K562 (cell line): ENCODE data around the gene TRAPPC2L. TPM values are rescaled to one million over a fixed set of nuclear protein-coding genes. Genes with fewer than 3 reads are reported as not detected.
A peak's percentile ranks its signal among the peaks of the same experiment; 100 is the strongest.

Source experiments
- ARNT ChIP-seq, 2 experiments: fragments of 450-650 bp; IDR thresholded peaks; 2 replicates each; pipeline ENCODE4 v1.6.1; 2016; ENCODE audit warnings: mild to moderate bottlenecking in 1 of 2
- CBX1 ChIP-seq: sonication (generic); IDR thresholded peaks from 2 replicates; pipeline ENCODE4 v1.6.1; 2016; ENCODE audit warnings: antibody characterized with exemption, low read depth, mild to moderate bottlenecking
- CEBPB ChIP-seq: fragments of 450-650 bp; IDR thresholded peaks from 2 replicates; pipeline ENCODE4 v1.6.1; 2016; ENCODE audit warnings: missing genetic modification characterization, missing compliant biosample characterization
- CHD2 ChIP-seq: IDR thresholded peaks from 2 replicates; pipeline ENCODE4 v1.6.1; 2011; ENCODE audit warnings: low read depth, low read length
- FIP1L1 ChIP-seq: fragments of 200-400 bp; formaldehyde crosslinking; IDR thresholded peaks from 2 replicates; pipeline ENCODE4 v1.6.1; 2018; ENCODE audit warnings: mild to moderate bottlenecking, low read depth, low read length; ENCODE audit not compliant: poor library complexity, severe bottlenecking
- FOS ChIP-seq: IDR thresholded peaks from 3 replicates; pipeline ENCODE4 v1.6.1; 2011; ENCODE audit not compliant: insufficient read length; ENCODE audit errors: extremely low read depth
- KLF1 ChIP-seq: fragments of 450-650 bp; IDR thresholded peaks from 2 replicates; pipeline ENCODE4 v1.6.1; 2016; ENCODE audit warnings: missing genetic modification characterization, missing compliant biosample characterization
- MAFG ChIP-seq: fragments of 450-650 bp; conservative IDR thresholded peaks from 2 replicates; pipeline ENCODE4 v1.6.1; 2016; ENCODE audit warnings: missing genetic modification characterization, missing compliant biosample characterization
- MYNN ChIP-seq, 2 experiments: sonication (generic); formaldehyde crosslinking in 1 of 2; IDR thresholded peaks; 2 replicates each; pipeline versions ENCODE4 v1.5.0 to v1.6.1; 2016 to 2020; ENCODE audit warnings: antibody characterized with exemption in 1 of 2, missing genetic modification reagents in 1 of 2
- NUFIP1 ChIP-seq: fragments of 450-650 bp; IDR thresholded peaks from 2 replicates; pipeline ENCODE4 v1.6.1; 2018; ENCODE audit not compliant: partially characterized antibody
- POLR2G ChIP-seq: fragments of 200-400 bp; formaldehyde crosslinking; IDR thresholded peaks from 2 replicates; pipeline ENCODE4 v1.6.1; 2017; ENCODE audit warnings: low read depth, mild to moderate bottlenecking, antibody characterized with exemption, low read length, moderate library complexity
- POLR2H ChIP-seq: IDR thresholded peaks from 2 replicates; pipeline ENCODE4 v1.6.1; 2016; ENCODE audit warnings: missing genetic modification characterization, low read depth, mild to moderate bottlenecking, control low read depth, missing compliant biosample characterization, moderate library complexity
- ZNF316 ChIP-seq: fragments of 450-650 bp; IDR thresholded peaks from 2 replicates; pipeline ENCODE4 v1.6.1; 2016
- polyA plus RNA-seq, 8 experiments: library from polyadenylated mRNA; depleted of rRNA in 4 of 8; stranded (reverse) in 5 of 8; unstranded in 3 of 8; fragments of >200 nt; fragmentation: Nextera tagmentation in 2 of 8; fragmentation: Illumina TruSeq in 1 of 8; extraction: Ambion mirVana in 2 of 8; extraction: Trizol in 1 of 8; gene quantifications; 2 replicates each; pipeline versions ENCODE4 v1.2.1 to v1.2.3, GENCODE V29; 2011 to 2014; ENCODE audit warnings: inconsistent platforms in 1 of 8, missing spikeins in 1 of 8
- total RNA-seq, 7 experiments: library from RNA; depleted of rRNA in 6 of 7; stranded (reverse); fragments of >200 nt in 6 of 7; fragmentation: Illumina TruSeq in 2 of 7; extraction: Trizol in 2 of 7; gene quantifications; 2 replicates each; pipeline versions ENCODE4 v1.2.1 to v1.2.3, GENCODE V29; 2011 to 2021; ENCODE audit warnings: low replicate concordance in 1 of 7
- TF ChIP-seq, protein P1 (sequence below), 2 experiments: IDR thresholded peaks; 2 replicates each; pipeline ENCODE4 v1.6.1; 2011; ENCODE audit warnings: borderline replicate concordance in 1 of 2, control low read depth in 1 of 2, low read depth in 1 of 2, low read length in 1 of 2, mild to moderate bottlenecking in 1 of 2, mixed read lengths in 1 of 2, moderate library complexity in 1 of 2; ENCODE audit not compliant: insufficient read depth in 1 of 2, insufficient read length in 1 of 2, poor library complexity in 1 of 2, severe bottlenecking in 1 of 2; ENCODE audit errors: extremely low read depth in 1 of 2
- TF ChIP-seq, protein P2 (sequence below), 2 experiments: fragments of 250-450 bp in 1 of 2; fragments of 450-650 bp in 1 of 2; sonication (Bioruptor Pico) in 1 of 2; IDR thresholded peaks; 2 replicates each; pipeline versions ENCODE4 v1.6.1 to v1.8.0; 2016 to 2021; ENCODE audit warnings: mild to moderate bottlenecking in 2 of 2, moderate library complexity in 2 of 2, missing compliant biosample characterization in 1 of 2, missing genetic modification characterization in 1 of 2
- TF ChIP-seq, protein P3 (sequence below): IDR thresholded peaks from 2 replicates; pipeline ENCODE4 v1.6.1; 2014; ENCODE audit warnings: antibody characterized with exemption
- TF ChIP-seq, protein P4 (sequence below): sonication (generic); IDR thresholded peaks from 2 replicates; pipeline ENCODE4 v1.6.1; 2016
- TF ChIP-seq, protein P5 (sequence below): fragments of 200-800 bp; sonication (Bioruptor generic); IDR thresholded peaks from 2 replicates; pipeline ENCODE4 v1.6.1; 2016; ENCODE audit warnings: missing genetic modification characterization, missing compliant biosample characterization

Gene TRAPPC2L
- total and polyA plus RNA-seq, 9 of the 15 experiments (the other 6 are each of a cell fraction or from before 2014, with no cell fraction given), result 60.4 to 398 (median 97.5) TPM

DNA sequence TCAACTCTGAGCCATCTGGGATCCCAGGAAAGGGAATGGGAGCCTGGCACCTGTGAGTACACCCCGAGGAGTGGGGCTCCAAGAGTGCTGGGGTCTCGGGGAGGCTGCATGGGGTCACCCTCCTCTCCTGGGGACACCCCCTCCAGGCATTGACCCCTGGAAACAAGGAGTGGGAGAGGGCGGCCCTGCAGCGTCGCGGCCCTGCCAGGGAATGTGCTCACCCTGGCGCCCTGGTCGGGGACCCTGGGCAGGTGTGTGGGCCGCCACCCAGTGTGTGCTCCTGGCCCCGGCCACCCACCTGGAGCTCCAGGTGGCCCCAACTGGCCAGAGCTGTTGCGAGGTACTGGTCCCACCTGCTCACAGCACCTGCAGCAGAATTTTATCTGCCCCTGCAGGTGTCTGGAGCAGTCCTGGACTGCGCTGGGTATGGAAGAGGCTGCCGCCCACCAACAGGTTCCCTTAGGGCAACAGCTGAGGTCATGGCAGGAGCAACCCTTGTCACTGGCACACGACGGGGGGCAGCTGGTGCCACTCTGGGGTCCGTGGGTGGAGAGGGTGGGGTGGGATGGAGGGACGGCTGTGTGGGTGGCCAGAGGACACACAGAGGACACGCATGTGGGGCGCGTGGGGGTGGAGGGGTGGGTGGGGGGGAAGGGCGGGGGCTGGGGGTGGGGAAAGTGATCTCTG, 14.9 kb downstream of the TRAPPC2L start (continued):
- TF ChIP-seq, protein P1, sequence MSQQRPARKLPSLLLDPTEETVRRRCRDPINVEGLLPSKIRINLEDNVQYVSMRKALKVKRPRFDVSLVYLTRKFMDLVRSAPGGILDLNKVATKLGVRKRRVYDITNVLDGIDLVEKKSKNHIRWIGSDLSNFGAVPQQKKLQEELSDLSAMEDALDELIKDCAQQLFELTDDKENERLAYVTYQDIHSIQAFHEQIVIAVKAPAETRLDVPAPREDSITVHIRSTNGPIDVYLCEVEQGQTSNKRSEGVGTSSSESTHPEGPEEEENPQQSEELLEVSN (IDR thresholded peaks at IDR 0.05; ENCODE audit: borderline replicate concordance in 1 of 2, extremely low read depth in 1 of 2, insufficient read depth in 1 of 2, insufficient read length in 1 of 2, low read depth in 1 of 2, low read length in 1 of 2, poor library complexity in 1 of 2, severe bottlenecking in 1 of 2), result no peak
- TF ChIP-seq FOS (no peak), NUFIP1 (no peak), ARNT (IDR thresholded peaks at IDR 0.05) (no peak), FIP1L1 (peak; percentile 21), POLR2H (tag) (no peak), POLR2G (peak; percentile 87), KLF1 (tag) (no peak), CHD2 (no peak), CBX1 (no peak), ZNF316 (no peak), MAFG (tag) (no peak), CEBPB (tag) (no peak), MYNN (IDR thresholded peaks at IDR 0.05) (no peak), MYNN (CRISPR knock-in tag; IDR thresholded peaks at IDR 0.05) (no peak)
- TF ChIP-seq, protein P2, sequence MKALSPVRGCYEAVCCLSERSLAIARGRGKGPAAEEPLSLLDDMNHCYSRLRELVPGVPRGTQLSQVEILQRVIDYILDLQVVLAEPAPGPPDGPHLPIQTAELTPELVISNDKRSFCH (CRISPR knock-in tag; IDR thresholded peaks at IDR 0.05), result no peak
- TF ChIP-seq, protein P2 (tag; IDR thresholded peaks at IDR 0.05), result no peak
- TF ChIP-seq, protein P3, sequence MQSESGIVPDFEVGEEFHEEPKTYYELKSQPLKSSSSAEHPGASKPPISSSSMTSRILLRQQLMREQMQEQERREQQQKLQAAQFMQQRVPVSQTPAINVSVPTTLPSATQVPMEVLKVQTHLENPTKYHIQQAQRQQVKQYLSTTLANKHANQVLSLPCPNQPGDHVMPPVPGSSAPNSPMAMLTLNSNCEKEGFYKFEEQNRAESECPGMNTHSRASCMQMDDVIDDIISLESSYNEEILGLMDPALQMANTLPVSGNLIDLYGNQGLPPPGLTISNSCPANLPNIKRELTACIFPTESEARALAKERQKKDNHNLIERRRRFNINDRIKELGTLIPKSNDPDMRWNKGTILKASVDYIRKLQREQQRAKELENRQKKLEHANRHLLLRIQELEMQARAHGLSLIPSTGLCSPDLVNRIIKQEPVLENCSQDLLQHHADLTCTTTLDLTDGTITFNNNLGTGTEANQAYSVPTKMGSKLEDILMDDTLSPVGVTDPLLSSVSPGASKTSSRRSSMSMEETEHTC, result no peak
- TF ChIP-seq, protein P4, sequence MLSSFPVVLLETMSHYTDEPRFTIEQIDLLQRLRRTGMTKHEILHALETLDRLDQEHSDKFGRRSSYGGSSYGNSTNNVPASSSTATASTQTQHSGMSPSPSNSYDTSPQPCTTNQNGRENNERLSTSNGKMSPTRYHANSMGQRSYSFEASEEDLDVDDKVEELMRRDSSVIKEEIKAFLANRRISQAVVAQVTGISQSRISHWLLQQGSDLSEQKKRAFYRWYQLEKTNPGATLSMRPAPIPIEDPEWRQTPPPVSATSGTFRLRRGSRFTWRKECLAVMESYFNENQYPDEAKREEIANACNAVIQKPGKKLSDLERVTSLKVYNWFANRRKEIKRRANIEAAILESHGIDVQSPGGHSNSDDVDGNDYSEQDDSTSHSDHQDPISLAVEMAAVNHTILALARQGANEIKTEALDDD, result no peak
- TF ChIP-seq, protein P5, sequence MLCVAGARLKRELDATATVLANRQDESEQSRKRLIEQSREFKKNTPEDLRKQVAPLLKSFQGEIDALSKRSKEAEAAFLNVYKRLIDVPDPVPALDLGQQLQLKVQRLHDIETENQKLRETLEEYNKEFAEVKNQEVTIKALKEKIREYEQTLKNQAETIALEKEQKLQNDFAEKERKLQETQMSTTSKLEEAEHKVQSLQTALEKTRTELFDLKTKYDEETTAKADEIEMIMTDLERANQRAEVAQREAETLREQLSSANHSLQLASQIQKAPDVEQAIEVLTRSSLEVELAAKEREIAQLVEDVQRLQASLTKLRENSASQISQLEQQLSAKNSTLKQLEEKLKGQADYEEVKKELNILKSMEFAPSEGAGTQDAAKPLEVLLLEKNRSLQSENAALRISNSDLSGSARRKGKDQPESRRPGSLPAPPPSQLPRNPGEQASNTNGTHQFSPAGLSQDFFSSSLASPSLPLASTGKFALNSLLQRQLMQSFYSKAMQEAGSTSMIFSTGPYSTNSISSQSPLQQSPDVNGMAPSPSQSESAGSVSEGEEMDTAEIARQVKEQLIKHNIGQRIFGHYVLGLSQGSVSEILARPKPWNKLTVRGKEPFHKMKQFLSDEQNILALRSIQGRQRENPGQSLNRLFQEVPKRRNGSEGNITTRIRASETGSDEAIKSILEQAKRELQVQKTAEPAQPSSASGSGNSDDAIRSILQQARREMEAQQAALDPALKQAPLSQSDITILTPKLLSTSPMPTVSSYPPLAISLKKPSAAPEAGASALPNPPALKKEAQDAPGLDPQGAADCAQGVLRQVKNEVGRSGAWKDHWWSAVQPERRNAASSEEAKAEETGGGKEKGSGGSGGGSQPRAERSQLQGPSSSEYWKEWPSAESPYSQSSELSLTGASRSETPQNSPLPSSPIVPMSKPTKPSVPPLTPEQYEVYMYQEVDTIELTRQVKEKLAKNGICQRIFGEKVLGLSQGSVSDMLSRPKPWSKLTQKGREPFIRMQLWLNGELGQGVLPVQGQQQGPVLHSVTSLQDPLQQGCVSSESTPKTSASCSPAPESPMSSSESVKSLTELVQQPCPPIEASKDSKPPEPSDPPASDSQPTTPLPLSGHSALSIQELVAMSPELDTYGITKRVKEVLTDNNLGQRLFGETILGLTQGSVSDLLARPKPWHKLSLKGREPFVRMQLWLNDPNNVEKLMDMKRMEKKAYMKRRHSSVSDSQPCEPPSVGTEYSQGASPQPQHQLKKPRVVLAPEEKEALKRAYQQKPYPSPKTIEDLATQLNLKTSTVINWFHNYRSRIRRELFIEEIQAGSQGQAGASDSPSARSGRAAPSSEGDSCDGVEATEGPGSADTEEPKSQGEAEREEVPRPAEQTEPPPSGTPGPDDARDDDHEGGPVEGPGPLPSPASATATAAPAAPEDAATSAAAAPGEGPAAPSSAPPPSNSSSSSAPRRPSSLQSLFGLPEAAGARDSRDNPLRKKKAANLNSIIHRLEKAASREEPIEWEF (CRISPR knock-in tag), result no peak
